ENCODE data around the gene LPP. TPM values are rescaled to one million over a fixed set of nuclear protein-coding genes. Genes with fewer than 3 reads are reported as not detected.

LPP gene
- total and polyA plus RNA-seq, 2 donors (not counting 1 experiment from before 2014, with no cell fraction given): 7.6 to 81.7 TPM

DNA sequence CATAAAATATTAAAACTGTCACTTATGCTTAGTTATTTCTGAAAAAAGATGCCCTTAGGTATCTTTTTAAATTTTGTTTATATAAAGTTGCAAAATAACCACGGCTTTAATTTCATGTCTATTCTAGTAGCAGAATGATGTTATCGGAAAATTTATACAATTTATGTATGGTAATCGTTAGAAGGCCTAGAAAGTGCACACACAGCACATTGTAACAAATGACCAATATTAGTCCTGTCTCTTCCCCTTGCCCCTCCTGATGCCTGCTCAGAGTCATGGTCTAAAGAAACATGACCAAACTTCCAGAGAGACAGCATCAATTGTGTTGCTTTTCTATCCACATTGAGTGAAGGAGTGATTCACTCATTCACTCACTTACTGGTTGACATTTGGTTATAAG, 6.2 kb upstream of the LPP start:
- no peaks in the 10 kb centered on the region for H3K27me3 Mint-ChIP-seq
- Histone ChIP-seq H3K36me3 (replicated peaks in 1 of 2; ENCODE audit: control extremely low read depth in 1 of 2, control insufficient read depth in 1 of 2, extremely low read depth in 1 of 2, insufficient read depth in 2 of 2, low read length in 1 of 2) (no peaks in the 10 kb centered on the region), H3K4me2 (replicated peaks; ENCODE audit: low read depth, low read length, poor library complexity, severe bottlenecking) (no peak overlapping the region), H3K9ac (ENCODE audit: low read length) (no peak overlapping the region), H3K9me3 (ENCODE audit: control extremely low read depth in 1 of 3, control insufficient read depth in 2 of 3, insufficient read depth in 1 of 3, low read length in 2 of 3) (no peaks in the 10 kb centered on the region), H3K27me3 (replicated peaks in 1 of 4; ENCODE audit: control extremely low read depth in 1 of 4, control insufficient read depth in 3 of 4, insufficient read depth in 4 of 4, low read length in 3 of 4) (no peaks in the 10 kb centered on the region), H3K27ac (ENCODE audit: low read length in 2 of 2) (no peak overlapping the region), H4K20me1 (ENCODE audit: control insufficient read depth, insufficient read depth, low read length, poor library complexity, severe bottlenecking) (no peaks in the 10 kb centered on the region), H3K4me1 (ENCODE audit: control insufficient read depth in 2 of 2, insufficient read depth in 2 of 2, low read length in 2 of 2) (peaks cover 3 to 6% of the 10 kb centered on the region in 2 donors), H2AFZ (ENCODE audit: insufficient read depth, low read depth, low read length, poor library complexity, severe bottlenecking) (no peak overlapping the region), H3K79me2 (ENCODE audit: control insufficient read depth, insufficient read depth, low read length) (no peaks in the 10 kb centered on the region), H3K4me3 (ENCODE audit: control extremely low read depth in 1 of 5, extremely low read depth in 1 of 5, insufficient read depth in 1 of 5, low read depth in 2 of 5, low read length in 4 of 5) (no peak overlapping the region)
- DNase-seq (no peak), ATAC-seq (ENCODE audit: low read depth) (no peak)
- H3K4me1 Mint-ChIP-seq: peaks cover 16% of the 10 kb centered on the region
- no CpG with 5 or more reads among the region's 3 CpGs for WGBS (ENCODE audit: insufficient coverage)
- intact Hi-C loops (cut with micrococcal nuclease): no loop called here
- H3K27ac Mint-ChIP-seq: no peak overlapping the region
- TF ChIP-seq, protein P1, sequence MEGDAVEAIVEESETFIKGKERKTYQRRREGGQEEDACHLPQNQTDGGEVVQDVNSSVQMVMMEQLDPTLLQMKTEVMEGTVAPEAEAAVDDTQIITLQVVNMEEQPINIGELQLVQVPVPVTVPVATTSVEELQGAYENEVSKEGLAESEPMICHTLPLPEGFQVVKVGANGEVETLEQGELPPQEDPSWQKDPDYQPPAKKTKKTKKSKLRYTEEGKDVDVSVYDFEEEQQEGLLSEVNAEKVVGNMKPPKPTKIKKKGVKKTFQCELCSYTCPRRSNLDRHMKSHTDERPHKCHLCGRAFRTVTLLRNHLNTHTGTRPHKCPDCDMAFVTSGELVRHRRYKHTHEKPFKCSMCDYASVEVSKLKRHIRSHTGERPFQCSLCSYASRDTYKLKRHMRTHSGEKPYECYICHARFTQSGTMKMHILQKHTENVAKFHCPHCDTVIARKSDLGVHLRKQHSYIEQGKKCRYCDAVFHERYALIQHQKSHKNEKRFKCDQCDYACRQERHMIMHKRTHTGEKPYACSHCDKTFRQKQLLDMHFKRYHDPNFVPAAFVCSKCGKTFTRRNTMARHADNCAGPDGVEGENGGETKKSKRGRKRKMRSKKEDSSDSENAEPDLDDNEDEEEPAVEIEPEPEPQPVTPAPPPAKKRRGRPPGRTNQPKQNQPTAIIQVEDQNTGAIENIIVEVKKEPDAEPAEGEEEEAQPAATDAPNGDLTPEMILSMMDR (IDR thresholded peaks at IDR 0.05): no peak
- TF ChIP-seq EZH2 (IDR thresholded peaks at IDR 0.05; ENCODE audit: borderline replicate concordance, insufficient read depth, low read depth, low read length, poor library complexity, severe bottlenecking): no peak
- CTCF ChIA-PET: no interaction called here
- POLR2A ChIA-PET: no interaction called here
- peaks cover 2% of the 10 kb centered on the region for H3K9me3 Mint-ChIP-seq (ENCODE audit: insufficient read depth)
- no peak overlapping the region for H3K4me3 Mint-ChIP-seq

DNA sequence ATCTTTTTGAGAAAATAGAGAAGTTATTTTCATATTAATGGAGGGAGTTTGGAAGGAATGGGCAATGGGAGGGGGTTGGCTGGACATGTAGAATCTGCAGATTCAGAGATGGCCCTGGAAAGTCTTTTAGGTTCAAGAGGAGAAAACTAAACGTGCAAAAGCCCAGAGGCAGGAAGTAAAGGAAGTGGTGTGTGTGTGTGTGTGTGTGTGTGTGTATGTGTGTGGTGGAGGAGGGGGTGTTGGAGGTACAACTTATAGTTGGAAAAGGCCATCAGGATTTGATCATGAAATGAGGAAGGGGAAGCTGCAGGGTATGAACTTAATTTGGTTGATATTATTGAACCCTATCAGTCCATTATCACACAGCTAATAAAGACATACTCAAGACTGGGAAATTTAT, 5.6 kb upstream of the LPP start:
- Histone ChIP-seq H2AFZ (ENCODE audit: insufficient read depth, low read depth, low read length, poor library complexity, severe bottlenecking) (no peak overlapping the region), H4K20me1 (ENCODE audit: control insufficient read depth, insufficient read depth, low read length, poor library complexity, severe bottlenecking) (no peaks in the 10 kb centered on the region), H3K4me2 (replicated peaks; ENCODE audit: low read depth, low read length, poor library complexity, severe bottlenecking) (no peak overlapping the region), H3K4me3 (ENCODE audit: control extremely low read depth in 1 of 5, extremely low read depth in 1 of 5, insufficient read depth in 1 of 5, low read depth in 2 of 5, low read length in 4 of 5) (no peak overlapping the region), H3K79me2 (ENCODE audit: control insufficient read depth, insufficient read depth, low read length) (peaks cover 1% of the 10 kb centered on the region), H3K27me3 (replicated peaks in 1 of 4; ENCODE audit: control extremely low read depth in 1 of 4, control insufficient read depth in 3 of 4, insufficient read depth in 4 of 4, low read length in 3 of 4) (no peaks in the 10 kb centered on the region), H3K36me3 (replicated peaks in 1 of 2; ENCODE audit: control extremely low read depth in 1 of 2, control insufficient read depth in 1 of 2, extremely low read depth in 1 of 2, insufficient read depth in 2 of 2, low read length in 1 of 2) (no peaks in the 10 kb centered on the region), H3K9ac (ENCODE audit: low read length) (no peak overlapping the region), H3K4me1 (ENCODE audit: control insufficient read depth in 2 of 2, insufficient read depth in 2 of 2, low read length in 2 of 2) (peaks cover 7 to 11% of the 10 kb centered on the region in 2 donors), H3K27ac (ENCODE audit: low read length in 2 of 2) (no peak overlapping the region), H3K9me3 (ENCODE audit: control extremely low read depth in 1 of 3, control insufficient read depth in 2 of 3, insufficient read depth in 1 of 3, low read length in 2 of 3) (no peaks in the 10 kb centered on the region)
- peaks cover 21% of the 10 kb centered on the region for H3K4me1 Mint-ChIP-seq
- TF ChIP-seq, protein P1 (IDR thresholded peaks at IDR 0.05): no peak
- peaks cover 2% of the 10 kb centered on the region for H3K9me3 Mint-ChIP-seq (ENCODE audit: insufficient read depth)
- WGBS (ENCODE audit: insufficient coverage): 7% methylated on average over 1 of the region's 1 CpG
- CTCF ChIA-PET: no interaction called here
- DNase-seq: no peak
- POLR2A ChIA-PET: no interaction called here
- intact Hi-C loops (cut with micrococcal nuclease): no loop called here
- ATAC-seq (ENCODE audit: low read depth): no peak
- H3K4me3 Mint-ChIP-seq: no peak overlapping the region
- no peak overlapping the region for H3K27ac Mint-ChIP-seq
- H3K27me3 Mint-ChIP-seq: no peaks in the 10 kb centered on the region
